OCI-LY7 (cell line): Measurements from ENCODE around the gene SNCB. TPM values are rescaled to one million over a fixed set of nuclear protein-coding genes. Genes with fewer than 3 reads are reported as not detected.

Source experiments
- BruUV-seq: library from RNA; stranded (reverse); fragments of 400-500 nt; replicated peaks from 2 replicates; lab custom pipeline; 2021; lab: Mats Ljungman, UMichigan
- CTCF ChIA-PET: fragments of 300-600 bp; sonication (Branson Sonifier 250); formaldehyde crosslinking; loops from one replicate; lab custom pipeline; 2022; ENCODE audit warnings: antibody characterized with exemption; ENCODE audit not compliant: unreplicated experiment; lab: Charles Lee
- POLR2A ChIA-PET: fragments of 300-600 bp; sonication (Branson Sonifier 250); formaldehyde crosslinking; loops from one replicate; lab custom pipeline; 2022; ENCODE audit warnings: antibody characterized with exemption; lab: Charles Lee
- DNase-seq: peaks from one replicate; pipeline ENCODE4 v3.0.0-alpha.2; 2015; ENCODE audit warnings: low spot score
- H2AFZ ChIP-seq: fragments of 200-600 bp; sonication (generic), shearing (Covaris generic); 2 replicates; pipeline ENCODE4 v1.6.1; 2014; ENCODE audit warnings: mild to moderate bottlenecking, antibody characterized with exemption, low read length, moderate library complexity
- H3K27ac ChIP-seq: fragments of 200-600 bp; sonication (generic); 2 replicates; pipeline ENCODE4 v1.5.1; 2014; ENCODE audit warnings: mixed run types, low read depth, mild to moderate bottlenecking, moderate library complexity, low read length, inconsistent platforms; ENCODE audit not compliant: poor library complexity, severe bottlenecking
- H3K36me3 ChIP-seq: fragments of 200-600 bp; sonication (generic); 2 replicates; pipeline ENCODE4 v1.6.1; 2014; ENCODE audit warnings: mild to moderate bottlenecking, antibody characterized with exemption, low read length, moderate library complexity, mixed read lengths; ENCODE audit not compliant: insufficient read depth
- H3K4me1 ChIP-seq: fragments of 200-600 bp; sonication (generic); 2 replicates; pipeline ENCODE4 v1.5.1; 2014; ENCODE audit warnings: mild to moderate bottlenecking, low read length; ENCODE audit not compliant: insufficient read depth, poor library complexity, severe bottlenecking
- H3K4me2 ChIP-seq: fragments of 200-600 bp; sonication (generic); 2 replicates; pipeline ENCODE4 v1.6.1; 2014; ENCODE audit warnings: mild to moderate bottlenecking, low read length
- H3K4me3 ChIP-seq: fragments of 200-600 bp; sonication (generic); 2 replicates; pipeline ENCODE4 v1.5.1; 2014; ENCODE audit warnings: mild to moderate bottlenecking, low read depth, low read length; ENCODE audit not compliant: poor library complexity, severe bottlenecking
- H3K79me2 ChIP-seq: fragments of 200-600 bp; sonication (generic); 2 replicates; pipeline ENCODE4 v1.6.1; 2016; ENCODE audit warnings: low read depth, mild to moderate bottlenecking, low read length, moderate library complexity, mixed read lengths; ENCODE audit not compliant: insufficient read depth
- H3K9me2 ChIP-seq: fragments of 200-600 bp; sonication (generic); 2 replicates; pipeline ENCODE4 v1.6.1; 2016; ENCODE audit warnings: mild to moderate bottlenecking, low read length, mixed read lengths; ENCODE audit not compliant: insufficient read depth
- H3K9me3 ChIP-seq: fragments of 200-600 bp; sonication (generic); 2 replicates; pipeline ENCODE4 v1.6.1; 2014; ENCODE audit warnings: mild to moderate bottlenecking, mixed run types, low read length, mixed read lengths
- H4K20me1 ChIP-seq: fragments of 200-600 bp; sonication (generic); 2 replicates; pipeline ENCODE4 v1.6.1; 2014; ENCODE audit warnings: mild to moderate bottlenecking, antibody characterized with exemption, low read length, moderate library complexity, mixed read lengths; ENCODE audit not compliant: insufficient read depth
- CTCF ChIP-seq: fragments of 200-600 bp; sonication (generic); conservative IDR thresholded peaks from 2 replicates; pipeline ENCODE4 v1.5.1; 2014; ENCODE audit warnings: mild to moderate bottlenecking, antibody characterized with exemption, low read length, moderate library complexity, mixed read lengths
- EZH2phosphoT487 ChIP-seq: fragments of 200-600 bp; sonication (generic); IDR thresholded peaks from 2 replicates; pipeline ENCODE4 v1.6.1; 2018; ENCODE audit warnings: low read depth, borderline replicate concordance, mild to moderate bottlenecking, mixed run types, antibody characterized with exemption, low read length, moderate library complexity, mixed read lengths
- intact Hi-C: fragments of 100-400 bp; cut with micrococcal nuclease; formaldehyde crosslinking; loops from one replicate; pipeline ENCODE4 v1.10.0; 2022; ENCODE audit not compliant: unreplicated experiment
- total RNA-seq, 2 experiments: library from RNA; depleted of rRNA in 1 of 2; stranded (reverse); fragments of >200 nt in 1 of 2; shearing (Covaris generic) in 1 of 2; gene quantifications; 2 replicates each; pipeline ENCODE4 v1.2.3, GENCODE V29; 2014 to 2022

The SNCB gene
- total RNA-seq, 2 experiments from 2014 or later: 0.50 to 3.5 TPM

- intact Hi-C loops: no loop called here
- DNase-seq: no peak
- no TSS peak for BruUV-seq
- TF ChIP-seq EZH2phosphoT487: no peak
- TF ChIP-seq CTCF: no peak
- Histone ChIP-seq H3K4me1 (peaks cover 24% of the 10 kb centered on the region), H3K27ac (no peak overlapping the region), H3K9me2 (no peaks in the 10 kb centered on the region), H3K36me3 (no peaks in the 10 kb centered on the region), H3K79me2 (no peaks in the 10 kb centered on the region), H3K9me3 (no peaks in the 10 kb centered on the region), H3K4me2 (no peak overlapping the region), H2AFZ (no peak overlapping the region), H4K20me1 (no peaks in the 10 kb centered on the region), H3K4me3 (no peak overlapping the region)
- ChIA-PET CTCF (no interaction called here), POLR2A (no interaction called here)
These were observed 20.1 kb upstream of the SNCB start for GRCh38 chr5:176650354-176650884.

- TF ChIP-seq EZH2phosphoT487 (no peak), CTCF (no peak)
- H3K4me3 ChIP-seq: peak overlapping the region; percentile 86
- no peaks in the 10 kb centered on the region for H3K9me2 ChIP-seq
- BruUV-seq: no TSS peak
- H3K27ac ChIP-seq: no peak overlapping the region
- peaks cover 24% of the 10 kb centered on the region for H3K4me1 ChIP-seq
- no peaks in the 10 kb centered on the region for H3K79me2 ChIP-seq
- peak overlapping the region; percentile 91 for H3K4me2 ChIP-seq
- no peaks in the 10 kb centered on the region for H4K20me1 ChIP-seq
- H3K9me3 ChIP-seq: no peaks in the 10 kb centered on the region
- intact Hi-C loops: loop anchor here (5.0 kb wide), 1 partner anchor 654 kb away; the partner anchor contains the start of genes PRELID1 and RAB24
- ChIA-PET CTCF (interaction anchor here (0.8 to 1.6 kb wide), 2 partner anchors 9 to 11 kb away, joined by 3 to 9 read pairs; no protein-coding TSS in a partner anchor), POLR2A (no interaction called here)
- no peaks in the 10 kb centered on the region for H3K36me3 ChIP-seq
- no peak overlapping the region for H2AFZ ChIP-seq
- no peak for DNase-seq
These were observed 18.3 kb upstream of the SNCB start for GRCh38 chr5:176648474-176649194.
